B cell (primary cell): ENCODE measurements around the gene KATNB1. TPM values are rescaled to one million over a fixed set of nuclear protein-coding genes. Genes with fewer than 3 reads are reported as not detected.

Experiments
- ATAC-seq: fragments of 200-7000 bp; cut with Tn5 transposase; one replicate; pipeline ENCODE4 v1.10.0; 2021; ENCODE audit warnings: low read depth, mild to moderate bottlenecking, moderate number of reproducible peaks, moderate library complexity
- CTCF ChIA-PET: fragments of 350-600 bp; sonication (Branson Sonifier 250); formaldehyde crosslinking; loops from one replicate; lab custom pipeline; 2021; ENCODE audit warnings: antibody characterized with exemption, inconsistent platforms; lab: Charles Lee
- POLR2A ChIA-PET: fragments of 350-600 bp; sonication (Branson Sonifier 250); formaldehyde crosslinking; loops from one replicate; lab custom pipeline; 2021; ENCODE audit warnings: antibody characterized with exemption; lab: Charles Lee
- DNase-seq: peaks from one replicate; pipeline ENCODE4 v3.0.0; 2013
- H2AFZ ChIP-seq: 2 replicates; pipeline ENCODE4 v1.6.1; 2012; ENCODE audit warnings: mild to moderate bottlenecking, low read depth, low read length; ENCODE audit not compliant: insufficient read depth, poor library complexity, severe bottlenecking
- H3K27ac ChIP-seq, 2 donors: 1 replicate in 1 of 2; 2 replicates in 1 of 2; pipeline ENCODE4 v1.5.1; 2012 to 2013; ENCODE audit warnings: low read length in 2 of 2, mild to moderate bottlenecking in 2 of 2, moderate library complexity in 1 of 2
- H3K27me3 ChIP-seq, 4 experiments: fragments of 200-600 bp in 1 of 4; sonication (generic) in 1 of 4; replicated peaks in 1 of 4; 1 replicate in 2 of 4; 2 replicates in 2 of 4; pipeline versions ENCODE4 v1.6.1 to v1.7.0; 2013 to 2016; ENCODE audit warnings: low read length in 3 of 4, mild to moderate bottlenecking in 2 of 4, mixed read lengths in 1 of 4, moderate library complexity in 1 of 4; ENCODE audit not compliant: insufficient read depth in 4 of 4, control insufficient read depth in 3 of 4; ENCODE audit errors: control extremely low read depth in 1 of 4
- H3K36me3 ChIP-seq, 2 experiments: replicated peaks in 1 of 2; 1 replicate in 1 of 2; 2 replicates in 1 of 2; pipeline versions ENCODE4 v1.6.1 to v1.7.1; 2013; ENCODE audit warnings: low read length in 1 of 2; ENCODE audit not compliant: insufficient read depth in 2 of 2, control insufficient read depth in 1 of 2; ENCODE audit errors: control extremely low read depth in 1 of 2, extremely low read depth in 1 of 2
- H3K4me1 ChIP-seq, 2 donors: fragments of 200-600 bp in 1 of 2; sonication (generic) in 1 of 2; 1 replicate in 1 of 2; 2 replicates in 1 of 2; pipeline versions ENCODE4 v1.5.1 to v1.6.1; 2013 to 2017; ENCODE audit warnings: low read length in 2 of 2; ENCODE audit not compliant: control insufficient read depth in 2 of 2, insufficient read depth in 2 of 2
- H3K4me2 ChIP-seq: replicated peaks from 2 replicates; pipeline ENCODE3; 2012; ENCODE audit warnings: mild to moderate bottlenecking, low read depth, low read length; ENCODE audit not compliant: poor library complexity, severe bottlenecking
- H3K4me3 ChIP-seq, 5 experiments: fragments of 200-600 bp in 1 of 5; sonication (generic) in 1 of 5; 1 replicate in 3 of 5; 2 replicates in 2 of 5; pipeline versions ENCODE4 v1.5.1 to v1.7.0; 2011 to 2016; ENCODE audit warnings: low read length in 4 of 5, mild to moderate bottlenecking in 4 of 5, low read depth in 2 of 5, control low read depth in 1 of 5, moderate library complexity in 1 of 5; ENCODE audit not compliant: insufficient read depth in 1 of 5; ENCODE audit errors: control extremely low read depth in 1 of 5, extremely low read depth in 1 of 5
- H3K79me2 ChIP-seq: fragments of 200-600 bp; sonication (generic); one replicate; pipeline ENCODE4 v1.6.0; 2016; ENCODE audit warnings: low read length; ENCODE audit not compliant: control insufficient read depth, insufficient read depth
- H3K9ac ChIP-seq: fragments of 200-600 bp; sonication (generic); 2 replicates; pipeline ENCODE4 v1.6.1; 2017; ENCODE audit warnings: mild to moderate bottlenecking, low read length, moderate library complexity
- H3K9me3 ChIP-seq, 3 donors: one replicate each; pipeline versions ENCODE4 v1.6.1 to v1.7.1; 2013; ENCODE audit warnings: low read length in 2 of 3; ENCODE audit not compliant: control insufficient read depth in 2 of 3, insufficient read depth in 1 of 3; ENCODE audit errors: control extremely low read depth in 1 of 3
- H4K20me1 ChIP-seq: 2 replicates; pipeline ENCODE4 v1.6.0; 2012; ENCODE audit warnings: mild to moderate bottlenecking, low read length; ENCODE audit not compliant: insufficient read depth, control insufficient read depth, poor library complexity, severe bottlenecking
- H3K27ac Mint-ChIP-seq: one replicate; pipeline ENCODE4 v1.8.0; 2021; ENCODE audit warnings: mixed read lengths
- H3K27me3 Mint-ChIP-seq: one replicate; pipeline ENCODE4 v1.8.0; 2021; ENCODE audit warnings: mixed read lengths
- H3K4me1 Mint-ChIP-seq: one replicate; pipeline ENCODE4 v1.8.0; 2021; ENCODE audit warnings: mixed read lengths
- H3K4me3 Mint-ChIP-seq: one replicate; pipeline ENCODE4 v1.8.0; 2021; ENCODE audit warnings: mixed read lengths
- H3K9me3 Mint-ChIP-seq: one replicate; pipeline ENCODE4 v1.8.0; 2022; ENCODE audit warnings: mixed read lengths; ENCODE audit not compliant: insufficient read depth
- EZH2 ChIP-seq: IDR thresholded peaks from 2 replicates; pipeline ENCODE4 v1.6.1; 2012; ENCODE audit warnings: borderline replicate concordance, low read depth, mild to moderate bottlenecking, moderate library complexity, low read length; ENCODE audit not compliant: insufficient read depth, poor library complexity, severe bottlenecking
- WGBS: methylation state at CpG from one replicate; pipeline ENCODE4 v1.1.5; 2013; ENCODE audit warnings: missing lambda C conversion rate; ENCODE audit not compliant: insufficient coverage; 5-methylcytosine and 5-hydroxymethylcytosine counted together
- intact Hi-C: fragments of 100-400 bp; cut with micrococcal nuclease; formaldehyde crosslinking; loops from one replicate; pipeline ENCODE4 v1.10.0; 2022
- polyA plus RNA-seq: library from polyadenylated mRNA; depleted of rRNA; stranded (reverse); fragments of >200 nt; gene quantifications from 2 replicates; pipeline ENCODE4 v1.2.3, GENCODE V29; 2012
- total RNA-seq, 2 donors: library from RNA; stranded (reverse); fragments of 120-200 nt in 1 of 2; gene quantifications; 1 replicate in 1 of 2; 2 replicates in 1 of 2; pipeline versions ENCODE4 v1.2.3 to v1.2.4, GENCODE V29; 2013 to 2022
- TF ChIP-seq, protein P1 (sequence below): fragments of 200-600 bp; IDR thresholded peaks from one replicate; pipeline ENCODE4 v1.8.0; 2022; ENCODE audit warnings: antibody characterized with exemption, mild to moderate bottlenecking

The KATNB1 gene
- total and polyA plus RNA-seq, 2 donors (not counting 1 experiment from before 2014, with no cell fraction given) = 20.3 to 29.0 TPM

GRCh38 chr16:57695680-57696069, 39.9 kb upstream of the KATNB1 start:
- no peak for DNase-seq
- H3K9me3 Mint-ChIP-seq = no peaks in the 10 kb centered on the region

GRCh38 chr16:57696240-57696639, 39.3 kb upstream of the KATNB1 start:
- no peak overlapping the region for H2AFZ ChIP-seq
- ChIA-PET CTCF (no interaction called here), POLR2A (no interaction called here)
- ATAC-seq (no peak), DNase-seq (no peak)
- no peaks in the 10 kb centered on the region for H3K79me2 ChIP-seq
- H3K27me3 ChIP-seq = no peaks in the 10 kb centered on the region
- Mint-ChIP-seq H3K27me3 (no peaks in the 10 kb centered on the region), H3K4me1 (peaks cover 12% of the 10 kb centered on the region), H3K9me3 (no peaks in the 10 kb centered on the region), H3K27ac (no peak overlapping the region), H3K4me3 (no peak overlapping the region)
- H3K9me3 ChIP-seq = no peaks in the 10 kb centered on the region
- no peak overlapping the region for H3K9ac ChIP-seq
- H3K4me1 ChIP-seq = peaks cover 15 to 23% of the 10 kb centered on the region in 2 donors
- H4K20me1 ChIP-seq = no peaks in the 10 kb centered on the region
- 90% methylated on average over 2 of the region's 7 CpGs for WGBS
- no peaks in the 10 kb centered on the region for H3K36me3 ChIP-seq
- H3K4me3 ChIP-seq = no peak overlapping the region
- intact Hi-C loops = no loop called here
- TF ChIP-seq EZH2 = no peak
- TF ChIP-seq, protein P1, sequence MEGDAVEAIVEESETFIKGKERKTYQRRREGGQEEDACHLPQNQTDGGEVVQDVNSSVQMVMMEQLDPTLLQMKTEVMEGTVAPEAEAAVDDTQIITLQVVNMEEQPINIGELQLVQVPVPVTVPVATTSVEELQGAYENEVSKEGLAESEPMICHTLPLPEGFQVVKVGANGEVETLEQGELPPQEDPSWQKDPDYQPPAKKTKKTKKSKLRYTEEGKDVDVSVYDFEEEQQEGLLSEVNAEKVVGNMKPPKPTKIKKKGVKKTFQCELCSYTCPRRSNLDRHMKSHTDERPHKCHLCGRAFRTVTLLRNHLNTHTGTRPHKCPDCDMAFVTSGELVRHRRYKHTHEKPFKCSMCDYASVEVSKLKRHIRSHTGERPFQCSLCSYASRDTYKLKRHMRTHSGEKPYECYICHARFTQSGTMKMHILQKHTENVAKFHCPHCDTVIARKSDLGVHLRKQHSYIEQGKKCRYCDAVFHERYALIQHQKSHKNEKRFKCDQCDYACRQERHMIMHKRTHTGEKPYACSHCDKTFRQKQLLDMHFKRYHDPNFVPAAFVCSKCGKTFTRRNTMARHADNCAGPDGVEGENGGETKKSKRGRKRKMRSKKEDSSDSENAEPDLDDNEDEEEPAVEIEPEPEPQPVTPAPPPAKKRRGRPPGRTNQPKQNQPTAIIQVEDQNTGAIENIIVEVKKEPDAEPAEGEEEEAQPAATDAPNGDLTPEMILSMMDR = no peak
- no peak overlapping the region for H3K27ac ChIP-seq
- H3K4me2 ChIP-seq = no peak overlapping the region

More at GRCh38 chr16:57695680-57696069, 39.9 kb upstream of the KATNB1 start:
- peaks cover 21 to 29% of the 10 kb centered on the region in 2 donors for H3K4me1 ChIP-seq
- WGBS = 62% methylated on average over 3 of the region's 5 CpGs
- no peaks in the 10 kb centered on the region for H3K9me3 ChIP-seq
- H3K27ac ChIP-seq = no peak overlapping the region
- no peaks in the 10 kb centered on the region for H4K20me1 ChIP-seq
- H3K79me2 ChIP-seq = no peaks in the 10 kb centered on the region
- Mint-ChIP-seq H3K4me3 (peak overlapping the region; percentile 82), H3K4me1 (peaks cover 14% of the 10 kb centered on the region), H3K27me3 (no peaks in the 10 kb centered on the region), H3K27ac (no peak overlapping the region)
- no peak overlapping the region for H2AFZ ChIP-seq
- H3K9ac ChIP-seq = no peak overlapping the region
- POLR2A ChIA-PET = no interaction called here
- no peak overlapping the region for H3K4me3 ChIP-seq
- TF ChIP-seq, protein P1 = no peak
- TF ChIP-seq EZH2 = no peak
- no peak overlapping the region for H3K4me2 ChIP-seq
- CTCF ChIA-PET = no interaction called here
- intact Hi-C loops = no loop called here
- no peaks in the 10 kb centered on the region for H3K27me3 ChIP-seq
- no peak for ATAC-seq
- H3K36me3 ChIP-seq = no peaks in the 10 kb centered on the region
